GM12878 (cell line): ENCODE measurements around the gene BSND.

Experiments
- BHLHE40 ChIP-seq, 2 experiments: fragments of 450-650 bp in 1 of 2; IDR thresholded peaks; 2 replicates each; pipeline ENCODE4 v1.6.1; 2011 to 2017; ENCODE audit warnings: low read depth in 2 of 2, borderline replicate concordance in 1 of 2, improper control_type of control experiment in 1 of 2, low read length in 1 of 2, mild to moderate bottlenecking in 1 of 2
- CREM ChIP-seq: IDR thresholded peaks from 2 replicates; pipeline ENCODE4 v1.6.1; 2014; ENCODE audit warnings: antibody characterized with exemption, low read depth
- NR2C2 ChIP-seq: IDR thresholded peaks from 2 replicates; pipeline ENCODE4 v1.6.1; 2011; ENCODE audit warnings: borderline replicate concordance, low read depth; ENCODE audit not compliant: control insufficient read depth, insufficient read length
- POU2F2 ChIP-seq: IDR thresholded peaks from 3 replicates; pipeline ENCODE4 v1.6.1; 2011; ENCODE audit warnings: low read depth, mild to moderate bottlenecking, low read length, borderline replicate concordance
- TF ChIP-seq, protein P1 (sequence below), 3 experiments: IDR thresholded peaks in 2 of 3; conservative IDR thresholded peaks in 1 of 3; 2 replicates each; pipeline ENCODE4 v1.5.1; 2011; ENCODE audit warnings: low read depth in 3 of 3, low read length in 3 of 3, mild to moderate bottlenecking in 3 of 3, control low read depth in 2 of 3, moderate library complexity in 2 of 3, inconsistent platforms in 1 of 3, mixed read lengths in 1 of 3; ENCODE audit not compliant: control insufficient read depth in 2 of 3, insufficient read depth in 1 of 3; ENCODE audit errors: extremely low read depth in 1 of 3
- TF ChIP-seq, protein P2 (sequence below): IDR thresholded peaks from 2 replicates; pipeline ENCODE4 v1.6.1; 2012; ENCODE audit warnings: mild to moderate bottlenecking, low read depth, low read length
- TF ChIP-seq, protein P3 (sequence below): IDR thresholded peaks from 2 replicates; pipeline ENCODE4 v1.6.1; 2011; ENCODE audit warnings: low read depth, low read length, improper control_type of control experiment, borderline replicate concordance
- TF ChIP-seq, protein P4 (sequence below): IDR thresholded peaks from 2 replicates; pipeline ENCODE4 v1.6.1; 2011; ENCODE audit warnings: mild to moderate bottlenecking, low read depth, low read length, moderate library complexity; ENCODE audit not compliant: insufficient replicate concordance
- TF ChIP-seq, protein P5 (sequence below): IDR thresholded peaks from 2 replicates; pipeline ENCODE4 v1.6.1; 2012; ENCODE audit warnings: low read length, inconsistent platforms

DNA sequence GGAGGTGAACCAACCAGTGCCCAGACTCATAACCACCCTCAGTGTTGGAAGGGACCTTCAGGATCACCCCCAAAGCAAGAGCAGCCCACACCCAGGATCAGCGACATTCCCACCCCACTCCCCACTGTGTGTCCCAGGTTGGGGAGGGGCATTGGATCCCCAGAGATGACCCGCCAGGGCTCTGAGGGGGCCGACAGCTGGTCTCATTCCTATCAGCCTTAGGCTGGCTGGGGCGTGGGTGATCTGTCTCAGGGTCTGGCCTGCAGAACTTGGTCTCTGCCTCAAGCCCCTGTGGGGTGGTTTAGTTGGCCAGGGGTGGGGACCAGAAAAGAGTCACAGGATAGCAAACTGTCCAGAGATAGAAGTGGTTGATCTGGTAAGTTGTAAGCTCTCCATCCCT is 7.8 kb upstream of the BSND start:
- TF ChIP-seq, protein P1, sequence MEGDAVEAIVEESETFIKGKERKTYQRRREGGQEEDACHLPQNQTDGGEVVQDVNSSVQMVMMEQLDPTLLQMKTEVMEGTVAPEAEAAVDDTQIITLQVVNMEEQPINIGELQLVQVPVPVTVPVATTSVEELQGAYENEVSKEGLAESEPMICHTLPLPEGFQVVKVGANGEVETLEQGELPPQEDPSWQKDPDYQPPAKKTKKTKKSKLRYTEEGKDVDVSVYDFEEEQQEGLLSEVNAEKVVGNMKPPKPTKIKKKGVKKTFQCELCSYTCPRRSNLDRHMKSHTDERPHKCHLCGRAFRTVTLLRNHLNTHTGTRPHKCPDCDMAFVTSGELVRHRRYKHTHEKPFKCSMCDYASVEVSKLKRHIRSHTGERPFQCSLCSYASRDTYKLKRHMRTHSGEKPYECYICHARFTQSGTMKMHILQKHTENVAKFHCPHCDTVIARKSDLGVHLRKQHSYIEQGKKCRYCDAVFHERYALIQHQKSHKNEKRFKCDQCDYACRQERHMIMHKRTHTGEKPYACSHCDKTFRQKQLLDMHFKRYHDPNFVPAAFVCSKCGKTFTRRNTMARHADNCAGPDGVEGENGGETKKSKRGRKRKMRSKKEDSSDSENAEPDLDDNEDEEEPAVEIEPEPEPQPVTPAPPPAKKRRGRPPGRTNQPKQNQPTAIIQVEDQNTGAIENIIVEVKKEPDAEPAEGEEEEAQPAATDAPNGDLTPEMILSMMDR (IDR thresholded peaks at IDR 0.05 in 2 of 3, conservative IDR thresholded peaks at IDR 0.05 in 1 of 3; ENCODE audit: control insufficient read depth in 2 of 3, extremely low read depth in 1 of 3, insufficient read depth in 1 of 3, low read depth in 3 of 3, low read length in 3 of 3): no peak
- TF ChIP-seq, protein P2, sequence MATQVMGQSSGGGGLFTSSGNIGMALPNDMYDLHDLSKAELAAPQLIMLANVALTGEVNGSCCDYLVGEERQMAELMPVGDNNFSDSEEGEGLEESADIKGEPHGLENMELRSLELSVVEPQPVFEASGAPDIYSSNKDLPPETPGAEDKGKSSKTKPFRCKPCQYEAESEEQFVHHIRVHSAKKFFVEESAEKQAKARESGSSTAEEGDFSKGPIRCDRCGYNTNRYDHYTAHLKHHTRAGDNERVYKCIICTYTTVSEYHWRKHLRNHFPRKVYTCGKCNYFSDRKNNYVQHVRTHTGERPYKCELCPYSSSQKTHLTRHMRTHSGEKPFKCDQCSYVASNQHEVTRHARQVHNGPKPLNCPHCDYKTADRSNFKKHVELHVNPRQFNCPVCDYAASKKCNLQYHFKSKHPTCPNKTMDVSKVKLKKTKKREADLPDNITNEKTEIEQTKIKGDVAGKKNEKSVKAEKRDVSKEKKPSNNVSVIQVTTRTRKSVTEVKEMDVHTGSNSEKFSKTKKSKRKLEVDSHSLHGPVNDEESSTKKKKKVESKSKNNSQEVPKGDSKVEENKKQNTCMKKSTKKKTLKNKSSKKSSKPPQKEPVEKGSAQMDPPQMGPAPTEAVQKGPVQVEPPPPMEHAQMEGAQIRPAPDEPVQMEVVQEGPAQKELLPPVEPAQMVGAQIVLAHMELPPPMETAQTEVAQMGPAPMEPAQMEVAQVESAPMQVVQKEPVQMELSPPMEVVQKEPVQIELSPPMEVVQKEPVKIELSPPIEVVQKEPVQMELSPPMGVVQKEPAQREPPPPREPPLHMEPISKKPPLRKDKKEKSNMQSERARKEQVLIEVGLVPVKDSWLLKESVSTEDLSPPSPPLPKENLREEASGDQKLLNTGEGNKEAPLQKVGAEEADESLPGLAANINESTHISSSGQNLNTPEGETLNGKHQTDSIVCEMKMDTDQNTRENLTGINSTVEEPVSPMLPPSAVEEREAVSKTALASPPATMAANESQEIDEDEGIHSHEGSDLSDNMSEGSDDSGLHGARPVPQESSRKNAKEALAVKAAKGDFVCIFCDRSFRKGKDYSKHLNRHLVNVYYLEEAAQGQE: no peak
- no peak for TF ChIP-seq NR2C2
- TF ChIP-seq, protein P3, sequence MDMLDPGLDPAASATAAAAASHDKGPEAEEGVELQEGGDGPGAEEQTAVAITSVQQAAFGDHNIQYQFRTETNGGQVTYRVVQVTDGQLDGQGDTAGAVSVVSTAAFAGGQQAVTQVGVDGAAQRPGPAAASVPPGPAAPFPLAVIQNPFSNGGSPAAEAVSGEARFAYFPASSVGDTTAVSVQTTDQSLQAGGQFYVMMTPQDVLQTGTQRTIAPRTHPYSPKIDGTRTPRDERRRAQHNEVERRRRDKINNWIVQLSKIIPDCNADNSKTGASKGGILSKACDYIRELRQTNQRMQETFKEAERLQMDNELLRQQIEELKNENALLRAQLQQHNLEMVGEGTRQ: no peak
- no peak for TF ChIP-seq BHLHE40 (IDR thresholded peaks at IDR 0.05; ENCODE audit: borderline replicate concordance in 1 of 2, low read depth in 2 of 2, low read length in 1 of 2)
- TF ChIP-seq, protein P4, sequence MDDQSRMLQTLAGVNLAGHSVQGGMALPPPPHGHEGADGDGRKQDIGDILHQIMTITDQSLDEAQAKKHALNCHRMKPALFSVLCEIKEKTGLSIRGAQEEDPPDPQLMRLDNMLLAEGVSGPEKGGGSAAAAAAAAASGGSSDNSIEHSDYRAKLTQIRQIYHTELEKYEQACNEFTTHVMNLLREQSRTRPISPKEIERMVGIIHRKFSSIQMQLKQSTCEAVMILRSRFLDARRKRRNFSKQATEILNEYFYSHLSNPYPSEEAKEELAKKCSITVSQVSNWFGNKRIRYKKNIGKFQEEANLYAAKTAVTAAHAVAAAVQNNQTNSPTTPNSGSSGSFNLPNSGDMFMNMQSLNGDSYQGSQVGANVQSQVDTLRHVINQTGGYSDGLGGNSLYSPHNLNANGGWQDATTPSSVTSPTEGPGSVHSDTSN: no peak
- no peak for TF ChIP-seq POU2F2
- TF ChIP-seq, protein P5, sequence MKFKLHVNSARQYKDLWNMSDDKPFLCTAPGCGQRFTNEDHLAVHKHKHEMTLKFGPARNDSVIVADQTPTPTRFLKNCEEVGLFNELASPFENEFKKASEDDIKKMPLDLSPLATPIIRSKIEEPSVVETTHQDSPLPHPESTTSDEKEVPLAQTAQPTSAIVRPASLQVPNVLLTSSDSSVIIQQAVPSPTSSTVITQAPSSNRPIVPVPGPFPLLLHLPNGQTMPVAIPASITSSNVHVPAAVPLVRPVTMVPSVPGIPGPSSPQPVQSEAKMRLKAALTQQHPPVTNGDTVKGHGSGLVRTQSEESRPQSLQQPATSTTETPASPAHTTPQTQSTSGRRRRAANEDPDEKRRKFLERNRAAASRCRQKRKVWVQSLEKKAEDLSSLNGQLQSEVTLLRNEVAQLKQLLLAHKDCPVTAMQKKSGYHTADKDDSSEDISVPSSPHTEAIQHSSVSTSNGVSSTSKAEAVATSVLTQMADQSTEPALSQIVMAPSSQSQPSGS: no peak
- no peak for TF ChIP-seq CREM
